GM19463 (cell line): ENCODE measurements around the gene IL11.
"Not testable (repeated sequence)": the region's sequence is repeated elsewhere in the genome, so short reads cannot be mapped to it uniquely, and the experiment has no call there.

ENCODE experiments used
- ATAC-seq: cut with Tn5 transposase; IDR thresholded peaks from one replicate; pipeline ENCODE4 v1.9.1; 2021; ENCODE audit warnings: mild to moderate bottlenecking, moderate library complexity; ENCODE audit not compliant: unreplicated experiment

IL11 gene

DNA sequence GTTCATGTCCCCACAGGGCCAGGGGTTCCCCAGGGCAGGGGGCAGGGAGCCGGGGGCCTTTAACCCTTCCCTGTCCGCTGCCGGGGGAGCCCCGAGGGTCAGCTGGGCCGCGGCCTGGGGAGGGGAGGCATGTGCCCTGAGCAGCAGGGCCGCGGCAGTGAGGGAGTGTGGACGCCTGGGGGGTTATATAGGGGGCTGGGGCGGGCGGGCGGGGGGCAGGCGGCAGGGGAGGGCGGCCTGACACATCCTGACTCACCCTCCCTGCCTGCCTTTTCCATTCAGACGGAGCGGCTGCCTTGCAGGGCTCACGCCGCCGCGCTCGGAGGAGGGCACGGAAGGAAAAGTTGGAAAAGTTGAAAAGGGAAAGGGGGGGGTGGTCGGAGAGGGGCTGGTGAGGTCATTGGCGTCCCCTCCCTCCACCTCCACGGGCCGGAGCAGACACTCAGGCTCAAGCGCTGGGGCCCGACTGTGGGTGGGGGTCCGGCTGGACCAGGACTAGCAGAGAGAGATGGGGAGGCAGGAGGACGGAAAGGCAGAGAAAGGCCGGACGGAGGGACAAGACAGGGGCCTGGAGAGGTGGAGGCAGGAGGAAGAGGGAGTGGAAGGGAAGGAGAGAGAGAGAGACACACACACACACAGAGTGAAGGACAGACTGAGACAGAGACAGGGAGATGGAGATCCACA is at the start of gene IL11:
Gene IL11 (minus strand): TSS at position 159 of the 684 bp plus-strand sequence. CDS start 153 bp downstream, at position 6.
- ATAC-seq: no peak

DNA sequence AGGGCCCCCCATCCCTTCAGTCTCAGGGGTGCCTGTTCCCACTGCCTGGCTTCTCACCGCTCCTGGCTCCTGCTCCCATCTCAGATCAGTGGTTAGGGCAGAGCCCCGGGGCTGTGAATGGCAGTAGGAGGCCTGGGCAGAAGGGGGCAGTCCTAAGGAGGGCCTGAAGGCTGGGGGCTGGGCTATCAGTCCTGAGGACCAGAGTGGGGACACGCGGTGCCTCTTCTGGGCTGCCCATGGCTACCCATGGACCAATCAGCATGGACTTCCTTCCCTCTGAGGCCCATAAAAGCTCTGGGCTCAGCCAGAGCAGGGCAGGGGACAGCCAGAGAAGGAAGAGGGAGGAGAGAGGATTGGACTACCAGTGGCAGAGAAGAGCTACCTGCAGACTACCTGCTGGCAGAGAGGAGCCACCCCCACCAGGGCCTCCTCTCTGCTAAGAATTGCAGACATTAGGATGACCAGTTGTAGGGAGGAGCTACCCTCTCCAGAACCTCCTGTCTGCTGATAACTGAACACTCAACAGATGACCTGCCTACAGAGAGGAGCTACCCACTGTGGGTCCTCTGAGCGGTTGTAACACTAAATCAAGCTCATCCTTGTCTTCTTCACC is 49.5 kb upstream of the IL11 start:
- no peak for ATAC-seq

DNA sequence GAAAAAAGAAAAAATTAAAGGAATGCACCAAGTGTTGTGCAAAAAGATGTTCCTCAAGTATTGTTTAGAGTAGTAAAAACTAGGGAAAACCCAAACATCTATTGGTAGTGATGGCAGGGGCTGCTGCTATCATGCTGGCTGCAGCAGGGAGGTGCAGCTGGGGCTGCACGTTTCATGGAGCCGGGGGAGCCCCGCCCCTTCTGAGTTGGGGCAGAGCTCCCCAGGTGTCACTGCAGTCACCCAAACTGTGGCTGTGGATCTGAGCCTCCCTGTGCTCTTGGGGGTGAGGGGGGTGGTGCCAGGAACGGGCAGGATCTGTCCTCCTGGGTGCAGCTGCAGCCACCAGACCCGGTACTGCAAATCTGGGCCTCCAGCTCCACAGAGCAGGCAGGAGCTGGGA is 48.8 kb upstream of the IL11 start:
- ATAC-seq: no peak

DNA sequence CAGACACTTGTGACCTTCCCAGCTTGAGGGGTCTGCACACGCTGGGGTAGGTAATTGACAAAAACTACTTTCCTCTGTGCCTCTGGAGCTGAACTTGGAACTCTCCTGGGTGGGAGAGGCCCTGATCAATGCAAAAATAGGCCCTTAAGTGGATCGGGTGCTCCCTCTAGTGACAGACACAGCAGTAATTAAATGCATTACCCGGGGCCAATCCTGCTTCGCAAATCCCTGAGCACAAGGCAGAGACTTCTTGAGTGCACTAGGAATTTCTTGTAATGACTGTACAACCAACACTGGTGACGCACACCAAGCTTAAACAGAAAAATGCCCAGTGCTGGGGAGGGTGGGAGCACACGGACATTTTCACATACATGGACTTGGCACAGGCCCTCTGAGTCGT is 47.9 kb upstream of the IL11 start:
- ATAC-seq: no peak

DNA sequence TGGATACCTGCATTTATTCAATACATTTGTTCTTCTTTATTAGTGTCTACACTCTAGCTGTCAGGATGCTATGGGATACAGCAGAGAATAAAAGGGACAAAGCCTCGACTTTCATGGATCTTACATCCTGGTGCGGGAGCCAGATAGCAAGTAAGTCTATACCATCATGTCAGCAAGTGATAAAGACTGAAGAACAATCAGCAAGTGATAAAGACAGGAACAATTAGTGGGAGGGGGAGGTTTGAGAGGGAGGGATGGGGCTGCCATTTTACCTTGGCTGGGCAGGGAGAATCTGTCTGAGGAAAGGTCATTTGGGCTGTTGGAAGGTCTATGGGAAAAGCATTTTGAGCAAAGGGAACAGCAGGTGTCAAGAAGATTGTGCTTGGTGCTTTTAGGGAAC is 39.9 kb upstream of the IL11 start:
- no peak for ATAC-seq

DNA sequence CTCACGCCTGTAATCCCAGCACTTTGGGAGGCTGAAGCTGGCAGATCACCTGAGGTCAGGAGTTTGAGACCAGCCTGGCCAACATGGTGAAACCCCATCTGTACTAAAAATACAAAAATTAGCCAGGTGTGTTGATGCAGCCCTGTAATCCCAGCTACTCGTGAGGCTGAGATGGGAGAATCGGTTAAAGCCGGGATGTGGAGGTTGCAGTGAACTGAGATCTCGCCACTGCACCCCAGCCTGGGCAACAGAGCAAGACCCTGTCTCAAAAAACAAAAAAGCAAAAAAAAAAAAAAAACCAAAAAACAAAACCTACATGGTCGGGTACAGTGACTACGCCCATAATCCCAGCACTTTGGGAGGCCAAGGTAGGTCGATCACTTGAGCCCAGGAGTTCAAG is 38.9 kb upstream of the IL11 start:
- not testable (repeated sequence) for ATAC-seq

DNA sequence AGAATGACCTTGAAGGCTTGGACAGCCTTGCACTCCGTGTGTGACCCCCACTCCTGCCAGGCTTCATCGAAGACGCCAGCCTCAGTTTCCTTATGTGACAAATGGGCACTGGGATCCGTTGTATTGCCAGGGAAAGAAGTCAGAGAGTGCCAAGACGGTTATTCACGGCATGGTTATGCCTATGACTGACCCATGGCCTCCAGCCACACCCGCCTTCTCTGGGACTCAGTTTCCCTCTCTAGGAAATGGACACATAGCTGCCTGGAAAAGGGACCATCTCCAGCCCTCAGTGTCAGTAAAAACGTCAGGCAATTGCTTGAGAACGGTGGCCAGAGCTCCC is 38.2 kb upstream of the IL11 start:
- no peak for ATAC-seq

DNA sequence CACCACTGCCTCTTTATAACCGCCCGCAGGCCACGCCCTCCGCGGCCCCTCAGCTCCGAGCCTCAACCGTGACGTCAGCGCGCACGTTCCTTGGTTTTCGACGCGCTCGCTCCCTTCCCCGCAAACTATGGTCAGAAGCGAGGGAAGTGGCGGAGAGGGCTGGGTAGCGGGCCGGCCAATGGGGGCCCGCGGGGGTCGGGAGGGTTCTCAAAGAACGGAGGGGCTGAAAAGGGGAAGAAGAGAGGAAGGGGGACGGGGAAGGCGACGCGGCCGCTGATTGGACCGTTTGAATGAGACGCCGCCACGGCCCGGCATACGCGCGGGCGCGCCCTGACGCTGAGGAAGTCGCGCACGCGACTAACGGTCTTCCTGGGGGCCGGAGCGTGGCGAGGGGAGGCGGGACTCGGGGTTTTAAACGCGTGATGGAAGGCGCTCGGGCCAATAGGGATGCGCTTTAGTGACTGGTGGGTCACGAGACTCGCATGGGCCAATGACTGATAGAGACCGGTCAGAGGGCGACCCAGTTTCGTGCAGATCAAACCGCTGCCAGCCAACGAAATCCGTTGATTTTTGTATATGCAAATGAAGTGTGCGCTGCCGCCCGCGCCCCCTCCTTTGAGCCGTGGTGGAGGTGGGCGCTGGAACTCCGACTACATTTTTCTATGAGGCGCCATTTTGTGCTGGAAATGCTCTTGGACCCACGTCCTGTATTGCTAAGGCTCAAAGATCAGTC is 37.7 kb upstream of the IL11 start:
- ATAC-seq: peak; percentile 82

DNA sequence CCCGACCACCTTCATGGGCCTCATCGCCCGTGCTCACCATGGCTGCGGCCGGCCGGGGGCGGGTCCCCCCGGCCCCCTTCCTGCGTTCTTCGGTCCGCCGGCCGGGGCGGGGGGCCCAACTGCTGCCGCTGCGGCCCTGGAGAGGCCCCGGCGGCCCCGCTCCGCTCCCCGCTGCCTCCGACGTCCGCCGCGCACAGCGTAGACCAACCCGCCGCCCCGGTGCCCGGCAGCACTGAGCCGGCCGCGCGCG is 37.2 kb upstream of the IL11 start, which contains the start of gene UBE2S:
Gene UBE2S (minus strand): TSS at position 239 of the 250 bp plus-strand sequence. CDS start 199 bp downstream, at position 40.
- ATAC-seq: not testable (repeated sequence)

DNA sequence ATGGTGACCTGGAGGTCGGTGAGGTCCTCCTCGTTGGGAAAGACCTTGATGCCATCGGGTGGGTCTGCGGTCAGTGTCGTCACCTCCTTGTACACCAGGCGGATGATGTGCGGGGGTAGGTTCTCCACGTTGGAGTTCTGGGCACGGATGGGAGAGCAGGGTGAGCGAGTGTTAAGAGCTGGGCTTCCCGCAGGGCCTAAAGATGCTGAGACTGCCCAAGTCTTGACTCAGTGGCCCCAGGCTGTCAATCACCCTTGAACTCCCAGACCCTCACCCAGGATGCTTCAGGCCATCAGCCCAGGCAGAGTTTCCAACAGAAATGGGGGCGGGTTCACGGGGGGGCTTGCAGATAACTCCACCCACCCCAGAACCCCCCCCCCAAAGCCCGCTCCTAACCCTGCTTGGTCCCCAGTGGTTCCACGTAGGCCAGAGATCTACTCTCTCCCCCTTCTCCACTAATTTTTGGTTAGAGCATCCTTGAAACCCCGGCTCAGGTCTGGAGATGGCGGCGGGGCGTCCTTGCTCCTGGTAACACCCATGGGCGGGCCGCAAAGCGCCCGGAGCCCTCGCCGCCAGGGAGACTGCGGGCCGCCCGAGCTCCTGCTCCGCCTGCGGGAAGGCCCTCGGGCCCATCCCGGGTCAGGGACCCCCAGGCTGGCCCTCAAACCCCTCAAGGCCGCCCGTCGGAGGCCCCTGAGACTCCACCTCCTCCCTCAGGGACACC is 36.7 kb upstream of the IL11 start:
- no peak for ATAC-seq

DNA sequence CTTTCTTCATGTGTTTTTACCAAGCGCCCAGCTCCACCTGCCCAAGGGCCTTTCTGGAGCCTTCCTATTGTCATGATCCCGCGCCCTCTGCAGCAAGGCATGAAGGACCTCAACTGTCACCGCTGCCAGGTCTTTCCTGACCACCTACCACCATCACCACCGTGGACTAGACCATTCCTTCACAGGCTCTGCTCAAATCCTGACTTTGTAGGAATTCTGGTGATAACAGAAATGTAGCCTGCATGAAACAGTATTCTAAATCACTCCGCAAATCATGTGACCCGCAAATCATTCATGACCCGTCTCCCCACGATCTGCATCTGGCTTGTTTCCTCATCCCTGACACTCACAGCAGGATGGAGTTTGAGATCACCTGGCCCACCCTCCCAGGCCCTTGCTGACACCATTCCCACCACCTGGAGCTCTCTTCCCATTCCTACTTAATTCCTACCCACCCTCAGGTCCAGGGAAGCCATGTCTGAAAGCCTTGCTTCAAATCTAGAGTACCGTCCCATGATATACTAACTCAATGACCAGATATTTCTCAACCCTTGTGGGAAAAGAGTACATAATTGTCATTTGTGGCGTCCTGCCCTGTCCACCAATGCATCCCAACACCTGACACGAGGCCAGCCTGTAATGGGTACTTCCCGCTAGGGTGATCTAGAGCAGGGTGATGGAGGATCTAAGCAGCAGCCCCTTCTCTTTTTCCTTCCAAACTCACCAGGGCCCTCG is 36.0 kb upstream of the IL11 start:
- no peak for ATAC-seq

DNA sequence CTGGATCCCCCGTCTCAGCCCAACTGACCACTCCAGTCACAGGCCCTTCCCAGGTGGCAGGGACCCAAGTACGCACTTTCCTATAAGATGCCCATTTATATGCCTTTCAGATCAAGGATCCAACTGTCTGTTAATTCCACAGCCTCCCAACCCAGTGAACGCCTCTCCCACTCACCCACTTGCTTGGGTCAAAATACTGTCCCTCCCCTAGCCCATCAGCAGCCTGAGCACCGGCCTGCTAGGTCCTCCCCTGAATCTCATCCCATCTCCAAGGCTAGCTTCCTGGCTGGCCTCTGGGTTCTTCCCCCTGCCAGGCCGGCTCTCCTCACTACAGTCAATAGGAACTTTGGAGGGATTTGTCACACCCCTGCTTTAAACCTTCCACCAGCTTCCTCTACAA is 35.4 kb upstream of the IL11 start:
- no peak for ATAC-seq

DNA sequence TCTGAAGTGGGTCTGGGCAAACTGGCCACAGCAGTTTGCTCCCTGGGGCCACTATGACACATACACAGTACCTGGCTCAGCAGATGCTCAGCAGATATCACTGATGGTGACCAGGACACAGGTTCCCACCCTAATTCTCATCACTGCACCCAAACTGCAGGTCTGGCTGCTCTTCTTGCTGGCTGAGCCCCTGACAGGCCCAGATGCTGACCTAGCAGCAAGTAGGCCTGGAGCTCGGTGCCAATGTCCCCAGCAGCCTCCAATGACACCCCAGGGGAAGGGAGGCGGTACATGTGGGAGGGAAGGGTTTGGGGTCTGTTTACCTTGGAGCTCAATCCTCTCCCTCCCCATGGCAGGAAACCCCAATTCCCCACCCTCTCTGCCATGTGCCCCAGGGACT is 32.2 kb upstream of the IL11 start:
- ATAC-seq: no peak

DNA sequence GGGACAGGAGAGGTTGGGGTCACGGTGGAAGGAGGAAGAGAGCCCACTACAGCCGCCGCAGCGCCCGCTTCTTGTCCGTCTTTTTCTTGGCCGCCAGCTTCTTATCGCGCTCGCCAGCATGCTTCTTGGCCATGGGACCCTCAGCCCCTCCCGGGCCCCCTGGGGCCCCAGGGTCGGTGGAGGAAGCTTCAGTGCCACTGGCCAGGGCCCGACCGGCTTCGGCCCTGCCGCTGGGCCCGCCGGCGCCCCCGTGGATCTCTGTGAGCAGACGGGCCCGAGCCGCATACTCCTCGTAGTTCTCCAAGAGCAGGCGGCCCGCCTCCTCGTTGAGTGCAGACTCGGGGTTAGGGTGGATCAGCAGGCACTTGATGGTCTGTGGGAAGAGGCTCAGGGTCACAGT is 31.1 kb upstream of the IL11 start:
- ATAC-seq: not testable (repeated sequence)

DNA sequence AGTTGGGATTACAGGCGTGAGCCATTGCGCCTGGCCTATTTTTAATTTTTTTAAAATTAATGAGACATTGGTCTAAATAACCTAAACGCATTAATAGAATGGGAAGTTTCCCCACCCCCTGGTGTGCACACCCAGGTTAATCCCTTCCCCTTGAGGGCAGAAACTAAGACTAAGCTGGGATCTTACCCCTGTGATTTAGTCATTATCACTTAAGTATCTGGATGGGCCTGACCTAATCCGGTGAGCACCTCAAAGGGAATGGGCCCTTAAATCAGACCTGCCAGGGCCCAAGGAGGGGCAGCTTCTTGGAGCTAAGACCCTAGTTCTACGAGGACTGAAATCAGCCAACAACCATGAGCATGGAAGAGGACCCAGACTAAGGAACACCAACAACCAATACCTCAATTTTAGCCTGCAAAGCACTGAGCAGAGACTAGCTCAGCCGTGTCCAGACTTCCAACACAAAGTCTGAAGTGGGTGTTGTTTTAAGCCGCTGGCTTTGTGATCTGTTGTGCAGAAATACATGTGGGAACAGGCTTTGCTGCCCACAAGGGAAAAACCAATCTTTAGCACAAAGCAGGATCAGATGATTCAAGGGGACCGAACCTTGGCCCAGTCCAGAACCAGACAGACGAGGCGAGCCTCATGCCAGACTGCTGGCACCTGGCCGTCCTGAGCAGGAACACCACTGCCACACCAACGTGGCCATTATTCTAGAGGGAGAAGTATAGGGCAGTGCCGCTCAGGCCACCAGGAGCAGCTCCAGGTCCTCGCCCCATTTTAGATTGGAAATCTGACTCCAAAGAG is 30.2 kb upstream of the IL11 start:
- no peak for ATAC-seq

DNA sequence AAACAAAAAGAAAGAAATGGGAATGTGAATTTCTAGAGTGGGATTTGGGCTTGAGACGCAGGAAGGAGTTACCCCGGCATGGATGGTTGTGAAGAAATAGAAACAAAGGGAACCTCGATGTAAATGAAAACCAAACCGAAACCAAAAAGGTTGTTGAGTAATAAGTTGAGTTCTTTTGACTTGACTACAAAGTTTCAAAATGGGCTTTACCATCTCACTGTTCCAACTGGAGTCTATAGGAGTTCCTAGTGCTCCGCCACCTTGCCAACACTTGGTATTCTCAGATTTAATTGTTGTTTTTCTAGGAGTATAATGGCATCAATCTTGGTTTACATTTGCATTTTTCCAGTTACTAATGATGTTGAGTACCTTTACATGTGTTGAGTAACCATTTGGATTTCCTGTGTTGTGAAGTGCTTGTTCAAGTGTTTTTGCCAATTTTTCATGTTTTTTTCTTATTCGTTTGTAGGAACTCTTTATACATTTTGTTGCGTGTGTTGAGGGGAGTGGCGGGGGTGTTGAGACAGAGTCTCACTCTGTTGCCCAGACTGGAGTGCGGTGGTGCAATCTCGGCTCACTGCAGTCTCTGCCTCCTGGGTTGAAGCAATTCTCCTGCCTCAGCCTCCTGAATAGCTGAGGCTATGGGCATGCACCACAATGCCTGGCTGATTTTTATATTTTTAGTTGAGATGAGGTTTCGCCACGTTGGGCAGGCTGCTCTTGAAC is 28.1 kb upstream of the IL11 start:
- no peak for ATAC-seq

DNA sequence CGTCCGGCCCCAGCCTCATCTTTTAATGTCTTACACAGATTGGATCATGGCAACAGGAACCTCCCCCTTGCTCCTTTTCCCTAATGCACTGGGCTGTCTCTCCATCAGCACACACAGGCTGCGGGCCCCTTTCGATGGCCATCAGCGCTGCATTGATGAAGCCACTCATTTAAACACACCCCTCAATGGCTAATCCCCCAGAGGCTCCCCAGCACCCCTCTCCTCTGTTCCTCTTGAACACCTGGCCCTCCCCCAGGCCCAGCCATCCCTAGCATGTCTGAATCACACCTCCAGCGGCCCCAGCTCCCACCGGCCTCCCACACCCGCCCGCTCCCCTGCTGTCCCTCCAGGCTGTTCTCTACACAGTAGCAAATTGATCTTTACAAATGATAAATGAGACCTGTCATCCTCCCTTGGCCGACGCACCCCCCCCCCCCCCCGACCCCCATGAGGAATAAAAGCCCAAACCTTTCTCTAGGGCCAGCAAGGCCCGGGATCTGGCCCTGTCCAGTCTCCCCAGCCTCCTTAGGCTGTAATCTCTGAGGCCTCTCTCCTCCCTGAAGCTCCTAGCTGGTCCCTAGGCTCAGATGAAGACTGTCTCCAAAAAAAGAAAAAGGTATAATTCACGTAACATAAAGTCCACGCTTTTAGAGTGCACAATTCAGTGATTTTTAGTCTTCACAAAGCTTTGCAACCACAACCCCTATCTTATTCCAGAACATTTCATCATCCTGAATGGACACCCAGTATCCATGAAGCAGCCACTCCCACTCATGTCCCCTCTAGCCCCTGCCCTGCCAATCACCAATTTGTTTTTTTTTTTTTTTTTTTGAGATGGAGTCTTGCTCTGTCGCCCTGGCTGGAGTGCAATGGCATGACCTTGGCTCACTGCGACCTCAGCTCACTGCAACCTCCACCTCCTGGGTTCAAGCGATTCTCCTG is 22.8 kb upstream of the IL11 start:
- ATAC-seq: no peak
